GM12878 (cell line): ENCODE data around the gene SHISA6. TPM values are rescaled to one million over a fixed set of nuclear protein-coding genes. Genes with fewer than 3 reads are reported as not detected.

Experiments
- ATAC-seq: fragments of 200-7000 bp; cut with Tn5 transposase; 3 replicates; pipeline ENCODE4 v1.9.1; 2020; ENCODE audit warnings: mild to moderate bottlenecking, moderate library complexity
- BruUV-seq: library from RNA; stranded (reverse); fragments of 400-500 nt; replicated peaks from 2 replicates; lab custom pipeline; 2021; lab: Mats Ljungman, UMichigan
- CTCF ChIA-PET: fragments of 300-600 bp; sonication (Branson Sonifier 250); formaldehyde crosslinking; extraction: SDS; loops from one replicate; lab custom pipeline; 2021; ENCODE audit warnings: inconsistent platforms; lab: Yijun Ruan, JAX
- POLR2A ChIA-PET: fragments of 350-600 bp; formaldehyde crosslinking; extraction: SDS; loops from one replicate; lab custom pipeline; 2021; ENCODE audit warnings: inconsistent platforms; lab: Charles Lee
- RAD21 ChIA-PET: fragments of 300-600 bp; sonication (Branson Sonifier 250); formaldehyde crosslinking; loops from one replicate; lab custom pipeline; 2023; ENCODE audit warnings: antibody characterized with exemption; ENCODE audit not compliant: unreplicated experiment; lab: Charles Lee
- SMC1A ChIA-PET: fragments of 300-600 bp; sonication (Branson Sonifier 250); formaldehyde crosslinking; loops from one replicate; lab custom pipeline; 2023; ENCODE audit not compliant: unreplicated experiment, uncharacterized antibody; lab: Charles Lee
- DNase-seq: peaks from one replicate; pipeline ENCODE4 v3.0.0-alpha.2; 2011; ENCODE audit warnings: low read depth, low spot score
- FAIRE-seq: peaks from 3 replicates; lab custom pipeline; 2011; peaks lifted over from hg19 to GRCh38; lab: Jason Lieb, UNC
- H2AFZ ChIP-seq: 2 replicates; pipeline ENCODE4 v1.6.0; 2011; ENCODE audit warnings: low read depth, low read length, control low read depth; ENCODE audit not compliant: control insufficient read depth
- H3K27ac ChIP-seq: 2 replicates; pipeline ENCODE4 v1.5.1; 2011; ENCODE audit warnings: control low read depth; ENCODE audit not compliant: control insufficient read depth, insufficient read depth
- H3K27me3 ChIP-seq, 2 experiments: replicated peaks in 1 of 2; 2 replicates each; pipeline versions ENCODE4 v1.6.0 to v1.6.1; 2011; ENCODE audit warnings: low read length in 1 of 2; ENCODE audit not compliant: control insufficient read depth in 2 of 2, insufficient read depth in 2 of 2
- H3K36me3 ChIP-seq, 2 experiments: 2 replicates each; pipeline ENCODE4 v1.5.1; 2011; ENCODE audit warnings: low read length in 1 of 2; ENCODE audit not compliant: control insufficient read depth in 2 of 2, insufficient read depth in 2 of 2
- H3K4me1 ChIP-seq: 2 replicates; pipeline ENCODE4 v1.6.1; 2011; ENCODE audit warnings: mild to moderate bottlenecking, low read length, moderate library complexity, mixed read lengths; ENCODE audit not compliant: control insufficient read depth, insufficient read depth
- H3K4me2 ChIP-seq: 2 replicates; pipeline ENCODE4 v1.6.0; 2011; ENCODE audit warnings: control low read depth; ENCODE audit not compliant: control insufficient read depth, insufficient read depth
- H3K4me3 ChIP-seq: fragments of 200-600 bp; sonication (generic); 2 replicates; pipeline ENCODE4 v1.5.1; 2016
- H3K79me2 ChIP-seq: 2 replicates; pipeline ENCODE4 v1.6.0; 2011; ENCODE audit warnings: low read length; ENCODE audit not compliant: control insufficient read depth, insufficient read depth
- H3K9ac ChIP-seq: 2 replicates; pipeline ENCODE4 v1.8.0; 2011; ENCODE audit warnings: low read length, control low read depth, mixed read lengths; ENCODE audit not compliant: control insufficient read depth, insufficient read depth
- H3K9me3 ChIP-seq: replicated peaks from 3 replicates; pipeline ENCODE4 v1.5.1; 2011; ENCODE audit warnings: mild to moderate bottlenecking, low read length; ENCODE audit not compliant: control insufficient read depth, insufficient read depth
- H4K20me1 ChIP-seq: 2 replicates; pipeline ENCODE4 v1.6.0; 2011; ENCODE audit not compliant: control insufficient read depth, insufficient read depth
- CEBPB ChIP-seq, 2 experiments: fragments of 150-350 bp in 1 of 2; IDR thresholded peaks; 2 replicates each; pipeline ENCODE4 v1.6.1; 2012 to 2014; ENCODE audit warnings: low read depth in 2 of 2, low read length in 2 of 2, borderline replicate concordance in 1 of 2, inconsistent platforms in 1 of 2
- CHD2 ChIP-seq: IDR thresholded peaks from 2 replicates; pipeline ENCODE4 v1.6.1; 2011; ENCODE audit warnings: low read depth, low read length, improper control_type of control experiment, borderline replicate concordance
- HDAC2 ChIP-seq: fragments of 200-600 bp; sonication (generic); IDR thresholded peaks from 2 replicates; pipeline ENCODE4 v1.6.1; 2017
- HDGF ChIP-seq: fragments of 450-650 bp; IDR thresholded peaks from 2 replicates; pipeline ENCODE4 v1.6.1; 2016; ENCODE audit warnings: antibody characterized with exemption
- SRF ChIP-seq, 2 experiments: IDR thresholded peaks; 2 replicates each; pipeline ENCODE4 v1.6.1; 2011; ENCODE audit warnings: low read depth in 2 of 2, low read length in 2 of 2, mild to moderate bottlenecking in 1 of 2, moderate library complexity in 1 of 2
- STAT1 ChIP-seq: fragments of 450-650 bp; conservative IDR thresholded peaks from 2 replicates; pipeline ENCODE4 v1.6.1; 2014; ENCODE audit warnings: antibody characterized with exemption, mild to moderate bottlenecking
- ZBTB4 ChIP-seq: fragments of 450-650 bp; formaldehyde crosslinking; IDR thresholded peaks from 2 replicates; pipeline ENCODE4 v1.4.0; 2022; ENCODE audit warnings: mild to moderate bottlenecking, moderate library complexity
- ZNF217 ChIP-seq: fragments of 450-650 bp; IDR thresholded peaks from 2 replicates; pipeline ENCODE4 v1.6.1; 2017; ENCODE audit warnings: antibody characterized with exemption, mild to moderate bottlenecking
- WGBS: methylation state at CpG from one replicate; pipeline ENCODE4 v1.1.6; 2016; ENCODE audit warnings: low lambda C conversion rate; ENCODE audit not compliant: insufficient replicate concordance, insufficient coverage; ENCODE audit errors: missing lambda C conversion rate; 5-methylcytosine and 5-hydroxymethylcytosine counted together
- in situ Hi-C: fragments of 300-500 bp; cut with MboI; formaldehyde crosslinking; loops from 9 replicates; pipeline ENCODE4 v1.14.3; 2018; ENCODE audit warnings: mixed read lengths
- intact Hi-C: fragments of 100-400 bp; cut with micrococcal nuclease; formaldehyde crosslinking; loops from one replicate; pipeline ENCODE4 v1.14.2; 2022; ENCODE audit not compliant: unreplicated experiment
- polyA plus RNA-seq, 11 experiments: library from polyadenylated mRNA; depleted of rRNA in 4 of 11; unstranded in 6 of 11; stranded (reverse) in 5 of 11; fragments of >200 nt; fragmentation: Nextera tagmentation in 4 of 11; fragmentation: Illumina TruSeq in 1 of 11; extraction: Ambion mirVana in 4 of 11; extraction: Trizol in 1 of 11; gene quantifications; 1 replicate in 1 of 11; 2 replicates in 10 of 11; pipeline versions ENCODE4 v1.2.1 to v1.2.3, GENCODE V29; 2011 to 2016; ENCODE audit warnings: inconsistent platforms in 2 of 11, missing spikeins in 2 of 11, low read depth in 1 of 11
- total RNA-seq, 4 experiments: library from RNA; depleted of rRNA in 3 of 4; stranded (reverse); fragments of >200 nt in 3 of 4; fragmentation: Illumina TruSeq in 1 of 4; extraction: Trizol in 1 of 4; gene quantifications; 2 replicates each; pipeline versions ENCODE4 v1.2.1 to v1.2.3, GENCODE V29; 2013 to 2021
- TF ChIP-seq, protein P1 (sequence below): fragments of 450-650 bp; IDR thresholded peaks from 2 replicates; pipeline ENCODE4 v1.6.1; 2017; ENCODE audit warnings: mild to moderate bottlenecking, moderate library complexity
- TF ChIP-seq, protein P2 (sequence below): IDR thresholded peaks from 2 replicates; pipeline ENCODE4 v1.6.1; 2011; ENCODE audit warnings: borderline replicate concordance, low read depth, mild to moderate bottlenecking, moderate library complexity, low read length; ENCODE audit not compliant: insufficient read depth, poor library complexity, severe bottlenecking

Gene SHISA6
- total and polyA plus RNA-seq, 10 of the 15 experiments (the other 5 are each of a cell fraction or from before 2014, with no cell fraction given), result not detected

DNA sequence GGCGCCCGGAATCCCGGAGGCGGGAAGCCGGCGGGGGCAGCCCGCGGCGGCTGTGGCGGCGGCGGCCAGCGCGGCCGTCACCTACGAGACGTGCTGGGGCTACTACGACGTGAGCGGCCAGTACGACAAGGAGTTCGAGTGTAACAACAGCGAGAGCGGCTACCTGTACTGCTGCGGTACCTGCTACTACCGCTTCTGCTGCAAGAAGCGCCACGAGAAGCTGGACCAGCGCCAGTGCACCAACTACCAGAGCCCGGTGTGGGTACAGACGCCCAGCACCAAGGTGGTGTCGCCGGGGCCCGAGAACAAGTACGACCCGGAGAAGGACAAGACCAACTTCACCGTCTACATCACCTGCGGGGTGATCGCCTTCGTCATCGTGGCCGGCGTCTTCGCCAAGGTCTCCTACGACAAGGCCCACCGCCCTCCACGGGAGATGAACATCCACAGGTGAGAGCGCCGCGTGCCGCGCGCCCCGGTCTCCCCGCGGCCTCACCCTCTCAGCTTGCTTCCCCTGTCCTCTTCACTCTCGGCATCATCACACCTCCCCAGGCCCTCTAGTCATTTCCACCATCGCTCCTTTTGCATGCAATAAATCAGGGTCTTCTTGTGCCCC is 706 bp downstream of the SHISA6 start:
- intact Hi-C loops, result no loop called here
- H3K9ac ChIP-seq, result no peak overlapping the region
- H3K27me3 ChIP-seq, result no peaks in the 10 kb centered on the region
- 64% methylated on average over 45 of the region's 58 CpGs for WGBS
- H3K9me3 ChIP-seq, result no peaks in the 10 kb centered on the region; the same call in 2 of the 3 replicates
- CTCF ChIA-PET, result no interaction called here
- H2AFZ ChIP-seq, result no peak overlapping the region
- H3K4me2 ChIP-seq, result no peak overlapping the region
- no peaks in the 10 kb centered on the region for H3K36me3 ChIP-seq
- H3K27ac ChIP-seq, result no peak overlapping the region
- H3K79me2 ChIP-seq, result no peaks in the 10 kb centered on the region
- BruUV-seq, result no TSS peak
- POLR2A ChIA-PET, result no interaction called here
- no peak overlapping the region for H3K4me3 ChIP-seq
- ATAC-seq, result no peak
- no peak for DNase-seq
- RAD21 ChIA-PET, result no interaction called here
- no peak for TF ChIP-seq ZNF217
- no peak for TF ChIP-seq STAT1
- no peak for TF ChIP-seq SRF (IDR thresholded peaks at IDR 0.05; ENCODE audit: low read depth in 2 of 2, low read length in 2 of 2)
- no peak for TF ChIP-seq HDAC2
- no peak for TF ChIP-seq ZBTB4
- no peak for TF ChIP-seq HDGF
- TF ChIP-seq, protein P1, sequence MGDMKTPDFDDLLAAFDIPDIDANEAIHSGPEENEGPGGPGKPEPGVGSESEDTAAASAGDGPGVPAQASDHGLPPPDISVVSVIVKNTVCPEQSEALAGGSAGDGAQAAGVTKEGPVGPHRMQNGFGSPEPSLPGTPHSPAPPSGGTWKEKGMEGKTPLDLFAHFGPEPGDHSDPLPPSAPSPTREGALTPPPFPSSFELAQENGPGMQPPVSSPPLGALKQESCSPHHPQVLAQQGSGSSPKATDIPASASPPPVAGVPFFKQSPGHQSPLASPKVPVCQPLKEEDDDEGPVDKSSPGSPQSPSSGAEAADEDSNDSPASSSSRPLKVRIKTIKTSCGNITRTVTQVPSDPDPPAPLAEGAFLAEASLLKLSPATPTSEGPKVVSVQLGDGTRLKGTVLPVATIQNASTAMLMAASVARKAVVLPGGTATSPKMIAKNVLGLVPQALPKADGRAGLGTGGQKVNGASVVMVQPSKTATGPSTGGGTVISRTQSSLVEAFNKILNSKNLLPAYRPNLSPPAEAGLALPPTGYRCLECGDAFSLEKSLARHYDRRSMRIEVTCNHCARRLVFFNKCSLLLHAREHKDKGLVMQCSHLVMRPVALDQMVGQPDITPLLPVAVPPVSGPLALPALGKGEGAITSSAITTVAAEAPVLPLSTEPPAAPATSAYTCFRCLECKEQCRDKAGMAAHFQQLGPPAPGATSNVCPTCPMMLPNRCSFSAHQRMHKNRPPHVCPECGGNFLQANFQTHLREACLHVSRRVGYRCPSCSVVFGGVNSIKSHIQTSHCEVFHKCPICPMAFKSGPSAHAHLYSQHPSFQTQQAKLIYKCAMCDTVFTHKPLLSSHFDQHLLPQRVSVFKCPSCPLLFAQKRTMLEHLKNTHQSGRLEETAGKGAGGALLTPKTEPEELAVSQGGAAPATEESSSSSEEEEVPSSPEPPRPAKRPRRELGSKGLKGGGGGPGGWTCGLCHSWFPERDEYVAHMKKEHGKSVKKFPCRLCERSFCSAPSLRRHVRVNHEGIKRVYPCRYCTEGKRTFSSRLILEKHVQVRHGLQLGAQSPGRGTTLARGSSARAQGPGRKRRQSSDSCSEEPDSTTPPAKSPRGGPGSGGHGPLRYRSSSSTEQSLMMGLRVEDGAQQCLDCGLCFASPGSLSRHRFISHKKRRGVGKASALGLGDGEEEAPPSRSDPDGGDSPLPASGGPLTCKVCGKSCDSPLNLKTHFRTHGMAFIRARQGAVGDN, result no peak
- no peak for TF ChIP-seq CEBPB (IDR thresholded peaks at IDR 0.05; ENCODE audit: borderline replicate concordance in 1 of 2, low read depth in 2 of 2, low read length in 2 of 2)
- TF ChIP-seq, protein P2, sequence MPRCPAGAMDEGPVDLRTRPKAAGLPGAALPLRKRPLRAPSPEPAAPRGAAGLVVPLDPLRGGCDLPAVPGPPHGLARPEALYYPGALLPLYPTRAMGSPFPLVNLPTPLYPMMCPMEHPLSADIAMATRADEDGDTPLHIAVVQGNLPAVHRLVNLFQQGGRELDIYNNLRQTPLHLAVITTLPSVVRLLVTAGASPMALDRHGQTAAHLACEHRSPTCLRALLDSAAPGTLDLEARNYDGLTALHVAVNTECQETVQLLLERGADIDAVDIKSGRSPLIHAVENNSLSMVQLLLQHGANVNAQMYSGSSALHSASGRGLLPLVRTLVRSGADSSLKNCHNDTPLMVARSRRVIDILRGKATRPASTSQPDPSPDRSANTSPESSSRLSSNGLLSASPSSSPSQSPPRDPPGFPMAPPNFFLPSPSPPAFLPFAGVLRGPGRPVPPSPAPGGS, result no peak
- TF ChIP-seq CHD2, result no peak
- TF ChIP-seq, all 136 proteins: peak for 0
- Histone ChIP-seq H3K4me1 (no peaks in the 10 kb centered on the region), H4K20me1 (no peaks in the 10 kb centered on the region)
- no peak for FAIRE-seq
- in situ Hi-C loops, result no loop called here
- SMC1A ChIA-PET, result no interaction called here
